DMS53 treated with DMSO at 0.1 percent for 48 hours (cell line): ENCODE results near the gene CXCR1.
"Not testable (repeated sequence)": the region's sequence is repeated elsewhere in the genome, so short reads cannot be mapped to it uniquely, and the experiment has no call there.

Experiments
- DNase-seq: peaks from one replicate; lab custom pipeline; 2025; ENCODE audit not compliant: unreplicated experiment; lab: John Stamatoyannopoulos, UW

The CXCR1 gene

GRCh38 chr2:218166791-218167190, at the start of gene CXCR1:
TSS of gene CXCR1 (minus strand) at chr2:218166962. CDS start at chr2:218165211, 1,751 bp downstream.
- DNase-seq, result no peak

DNA sequence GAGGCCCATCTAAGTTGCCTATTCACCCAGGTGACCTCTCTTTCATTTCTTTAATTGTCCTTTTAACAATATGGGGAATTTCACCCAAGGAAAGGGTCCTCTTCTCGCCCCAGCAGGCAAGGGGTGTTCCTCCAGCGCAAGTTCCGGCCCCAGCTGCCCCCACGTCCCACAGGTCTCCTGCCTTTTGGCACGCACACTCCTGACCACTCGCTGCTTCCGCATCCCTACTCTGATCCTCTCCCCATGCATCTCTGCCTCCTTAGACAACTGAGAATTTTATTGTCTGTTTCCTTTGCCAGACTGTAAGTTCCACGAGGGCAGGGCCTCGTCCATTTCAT, 49.5 kb upstream of the CXCR1 start:
- no peak for DNase-seq

DNA sequence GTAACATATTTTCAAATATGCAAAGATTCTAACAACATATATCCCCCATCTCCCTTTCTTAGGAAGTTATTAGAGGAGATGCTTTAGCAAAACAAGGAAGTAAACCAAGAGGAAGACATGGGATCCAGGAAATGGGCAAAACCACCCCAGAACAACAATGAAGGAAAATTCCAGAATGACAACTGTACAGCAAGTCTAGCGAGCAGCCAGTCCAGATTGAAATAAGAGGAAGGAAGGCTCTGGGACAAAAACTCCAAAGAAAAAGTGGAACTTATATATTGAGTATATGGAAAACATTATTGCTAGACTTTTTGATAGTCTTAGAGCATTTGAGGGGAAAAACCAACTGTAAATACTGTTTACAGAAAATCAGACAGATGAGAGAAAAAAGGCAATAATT, 47.4 kb upstream of the CXCR1 start:
- DNase-seq, result no peak

GRCh38 chr2:218209078-218209477, 42.3 kb upstream of the CXCR1 start:
- no peak for DNase-seq

- DNase-seq, result no peak
Observed at GRCh38 chr2:218202266-218202665, 35.5 kb upstream of the CXCR1 start.

DNA sequence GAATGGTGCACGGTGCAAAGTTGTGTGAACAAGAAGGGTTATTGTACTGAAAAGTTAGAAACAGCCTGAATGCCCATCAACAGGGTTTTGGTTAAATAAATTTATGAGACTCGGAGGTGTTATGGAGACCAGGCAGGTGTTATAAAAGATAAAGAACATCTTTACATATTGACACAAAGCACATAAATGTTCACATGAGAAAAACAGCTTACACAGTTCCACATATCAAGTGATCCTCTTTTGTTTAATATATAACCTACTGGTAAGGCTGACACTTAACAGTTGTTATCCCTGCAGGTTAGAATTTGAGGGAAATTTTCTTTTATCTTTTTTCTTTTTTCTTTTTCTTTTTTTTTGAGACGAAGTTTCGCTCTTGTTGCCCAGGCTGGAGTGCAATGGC, 30.2 kb upstream of the CXCR1 start:
- DNase-seq, result no peak

GRCh38 chr2:218194880-218195279, 28.1 kb upstream of the CXCR1 start:
- DNase-seq, result no peak

DNA sequence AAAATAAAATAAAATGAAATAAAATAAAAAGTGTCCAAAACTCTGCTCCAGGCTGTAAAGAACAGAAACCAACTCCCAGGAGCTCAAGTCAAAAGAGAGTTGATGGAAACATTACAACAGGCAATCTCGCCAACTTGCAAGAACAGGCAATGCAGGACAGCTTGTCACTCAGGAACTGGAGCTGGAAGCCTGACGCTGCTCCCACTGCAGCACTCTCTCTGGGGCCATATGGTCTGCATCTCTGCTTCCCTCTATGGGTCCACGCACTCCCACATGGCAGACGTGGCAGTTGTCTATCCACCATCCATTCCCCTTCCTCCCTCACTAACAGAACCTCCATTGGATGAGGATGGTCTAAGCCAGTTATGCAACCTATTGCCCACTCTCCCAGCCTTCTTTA, 26.9 kb upstream of the CXCR1 start:
- no peak for DNase-seq

GRCh38 chr2:218192902-218193430, 26.2 kb upstream of the CXCR1 start:
- DNase-seq, result no peak

GRCh38 chr2:218188528-218188927, 21.8 kb upstream of the CXCR1 start:
- DNase-seq, result no peak

- no peak for DNase-seq
Observed at GRCh38 chr2:218187296-218188015, 20.7 kb upstream of the CXCR1 start.

DNA sequence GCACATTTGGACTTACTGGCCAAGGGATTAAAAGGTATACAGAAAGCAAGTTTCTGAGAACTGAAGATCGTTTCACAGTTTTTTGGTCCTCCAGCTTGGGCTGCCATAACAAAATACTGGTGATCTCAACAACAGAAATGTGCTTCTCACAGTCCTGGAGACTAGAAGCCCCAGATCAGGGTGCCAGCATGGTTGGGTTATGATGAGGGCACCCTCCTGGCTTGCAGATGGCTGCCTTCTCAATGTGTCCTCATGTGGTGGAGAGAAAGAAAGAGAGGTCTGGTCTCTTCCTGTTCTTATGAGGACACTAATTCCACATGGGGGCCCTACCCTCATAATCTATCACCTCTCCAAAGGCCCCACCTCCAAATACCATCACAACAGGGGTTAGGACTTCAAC, 20.1 kb upstream of the CXCR1 start:
- DNase-seq, result no peak

- peak; percentile 59 for DNase-seq
Observed at GRCh38 chr2:218186355-218186766, 19.6 kb upstream of the CXCR1 start.

- no peak for DNase-seq
Observed at GRCh38 chr2:218184331-218184730, 17.6 kb upstream of the CXCR1 start.

- DNase-seq, result no peak
Observed at GRCh38 chr2:218180467-218181114, 13.8 kb upstream of the CXCR1 start.

DNA sequence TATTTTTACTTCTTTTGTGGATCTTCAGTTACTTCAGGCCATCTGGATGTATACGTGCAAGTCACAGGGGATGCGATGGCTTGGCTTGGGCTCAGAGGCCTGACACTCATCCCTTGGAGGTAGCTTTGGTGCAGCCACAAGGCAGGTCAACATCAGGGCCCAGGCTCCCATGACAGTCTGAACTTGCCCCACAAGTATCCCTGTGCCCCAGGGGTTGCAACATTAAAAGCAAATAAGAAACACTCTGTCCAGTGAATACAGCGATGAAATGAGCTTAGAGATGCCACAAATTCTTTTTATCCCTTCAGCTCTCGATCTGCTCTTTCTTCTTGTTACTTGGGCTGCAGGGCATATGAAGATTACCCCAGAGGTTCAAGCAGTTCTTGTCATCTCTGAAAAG, 13.0 kb upstream of the CXCR1 start:
- no peak for DNase-seq

DNA sequence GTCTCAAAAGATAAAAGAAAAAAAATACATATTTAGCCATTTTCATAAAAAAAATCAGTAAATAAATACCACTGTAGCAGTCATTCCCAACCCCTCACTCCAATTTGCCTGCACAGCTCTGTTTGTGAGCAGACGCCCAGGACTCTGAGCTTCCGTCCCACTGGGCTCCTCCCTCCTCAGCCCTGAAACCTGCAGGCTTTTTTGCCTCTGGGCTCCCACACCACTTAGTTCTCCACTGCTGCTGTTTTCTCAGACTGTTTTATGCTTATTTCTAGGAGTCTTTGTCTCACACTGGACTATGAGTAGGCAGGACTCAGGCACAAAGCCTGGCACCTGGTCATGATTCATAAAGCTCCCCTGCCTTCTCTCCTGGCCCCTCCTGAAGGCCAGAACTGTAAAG, 6.1 kb upstream of the CXCR1 start:
- no peak for DNase-seq

- DNase-seq, result not testable (repeated sequence)
Observed at GRCh38 chr2:218171744-218172143, 5.0 kb upstream of the CXCR1 start.

GRCh38 chr2:218169757-218170546, 3.2 kb upstream of the CXCR1 start:
- DNase-seq, result no peak

DNA sequence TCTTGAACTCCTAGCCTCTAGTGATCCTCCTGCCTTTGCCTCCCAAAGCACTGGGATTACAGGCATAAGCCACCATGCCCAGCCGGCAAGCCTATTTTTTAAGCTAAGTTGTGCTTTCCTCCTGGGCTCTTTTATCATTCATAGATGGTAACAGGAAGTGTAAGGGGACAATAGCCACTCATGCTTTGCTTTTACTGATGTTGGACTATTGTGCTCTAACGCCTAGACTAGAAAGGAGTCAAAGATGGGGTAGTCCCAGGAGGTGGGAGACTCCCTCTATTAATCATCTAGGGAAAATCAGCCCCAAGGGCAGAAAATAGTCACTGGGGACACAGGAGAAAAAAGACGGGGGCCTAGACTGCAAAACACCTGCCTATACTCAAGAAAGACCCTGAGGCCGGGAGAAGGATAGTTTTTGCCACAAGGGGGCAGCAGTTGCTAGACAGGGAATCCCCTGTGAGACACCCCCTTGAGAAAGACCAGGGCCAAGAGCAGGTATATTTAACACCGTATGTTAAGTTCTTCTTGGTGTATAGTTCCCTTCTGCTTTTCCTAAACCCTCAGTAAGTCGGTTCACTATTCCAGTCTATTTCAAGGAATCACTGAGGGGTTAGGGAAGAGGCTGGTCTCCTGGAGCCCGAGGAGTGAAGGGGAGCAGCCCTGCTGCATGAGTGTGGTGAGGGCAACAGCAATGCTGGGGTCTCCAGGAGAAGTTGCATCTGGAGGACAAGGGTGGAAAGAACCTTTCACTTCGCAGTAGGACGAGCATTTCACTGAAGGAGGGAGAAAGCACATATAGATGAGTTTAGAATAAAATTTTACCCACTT, 2.1 kb upstream of the CXCR1 start:
- DNase-seq, result no peak

DNA sequence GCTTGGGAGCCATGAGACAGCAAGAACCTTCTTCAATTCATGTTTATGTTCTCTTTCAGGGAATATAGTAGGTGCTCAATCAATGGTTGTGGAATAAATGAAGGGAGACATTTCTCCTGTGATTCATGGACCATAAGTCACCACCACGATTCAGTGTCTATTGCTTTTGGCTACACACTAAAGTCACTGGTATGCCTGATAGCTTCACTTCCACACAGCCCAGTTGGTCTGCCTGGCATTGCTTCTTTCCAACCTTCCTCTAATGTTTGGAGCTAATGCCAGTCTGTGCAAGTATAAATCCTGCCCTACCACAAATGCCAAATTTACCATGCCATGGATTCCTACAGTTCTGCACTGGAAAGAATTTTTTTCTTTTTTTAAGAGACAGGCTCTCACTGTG, 1.3 kb upstream of the CXCR1 start:
- no peak for DNase-seq
